Breast epithelium (tissue), 3 donors: ENCODE results near the gene CDKN2B-AS1.

ENCODE experiments used
- CTCF ChIP-seq, 3 donors: fragments of 450-650 bp; IDR thresholded peaks; one replicate each; pipeline ENCODE4 v1.5.1; 2016 to 2017; ENCODE audit warnings: antibody characterized with exemption in 3 of 3, mild to moderate bottlenecking in 3 of 3, moderate library complexity in 3 of 3
- POLR2A ChIP-seq: fragments of 450-650 bp; IDR thresholded peaks from one replicate; pipeline ENCODE4 v1.6.1; 2016; ENCODE audit warnings: antibody characterized with exemption, mild to moderate bottlenecking, moderate library complexity

DNA sequence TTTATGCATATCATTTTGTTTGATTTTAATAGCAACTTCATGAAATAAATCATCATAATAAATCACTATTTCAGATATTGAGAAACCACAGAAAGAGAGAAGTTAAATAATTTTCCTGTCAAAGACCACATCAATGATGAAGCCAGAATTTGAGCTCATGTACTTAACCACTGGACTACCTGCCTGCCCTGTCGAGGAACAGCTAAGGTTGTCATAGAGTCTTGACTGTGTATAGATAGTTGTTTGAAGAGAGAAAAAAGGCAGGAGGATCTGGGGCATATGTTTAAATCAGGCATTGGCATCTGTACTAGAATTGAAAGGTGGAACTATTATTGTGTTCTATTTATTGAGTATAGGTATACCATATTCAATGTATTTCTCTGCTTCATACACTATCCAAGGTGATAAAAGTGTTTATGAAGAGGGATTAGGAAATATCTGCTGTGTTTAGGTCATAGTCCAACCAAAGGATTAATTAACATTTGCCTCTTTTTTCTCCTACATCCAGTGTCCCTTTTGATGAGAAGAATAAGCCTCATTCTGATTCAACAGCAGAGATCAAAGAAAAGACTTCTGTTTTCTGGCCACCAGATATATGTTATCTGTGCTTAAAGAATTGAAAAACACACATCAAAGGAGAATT lies 51.8 kb downstream of the CDKN2B-AS1 start:
- TF ChIP-seq CTCF (IDR thresholded peaks at IDR 0.05) (no peak), POLR2A (no peak)
